Right ventricle myocardium superior (tissue), 1 donor: ENCODE measurements around the gene FOXJ3. TPM values are rescaled to one million over a fixed set of nuclear protein-coding genes. Genes with fewer than 3 reads are reported as not detected.

ENCODE experiments used
- ATAC-seq: fragments of 200-7000 bp; cut with Tn5 transposase; one replicate; pipeline ENCODE4 v1.9.1; 2020; ENCODE audit warnings: mild to moderate bottlenecking; ENCODE audit not compliant: poor library complexity
- DNase-seq: peaks from one replicate; pipeline ENCODE4 v3.0.0-alpha.2; 2020
- intact Hi-C: fragments of 100-400 bp; cut with DNase I; formaldehyde crosslinking; loops from one replicate; pipeline ENCODE4 v1.11.2; 2022
- total RNA-seq: library from RNA; stranded (reverse); fragmentation: NEBNext Ultra II Directional; extraction: Animal tissue kit (Norgen Biotek cat#: 25700); gene quantifications from one replicate; pipeline ENCODE4 v1.2.1, GENCODE V29; 2021
- donor health status: DM: no; HTN: yes; CAD: no; lungs with severe emphysema.

The FOXJ3 gene
- total RNA-seq, 1 donor from 2014 or later: 33.1 TPM

- ATAC-seq (no peak), DNase-seq (no peak)
- intact Hi-C loops: no loop called here
These were observed 171.2 kb downstream of the FOXJ3 start for GRCh38 chr1:42163536-42164503.

- DNase-seq (no peak), ATAC-seq (no peak)
- intact Hi-C loops: no loop called here
These were observed 171.9 kb downstream of the FOXJ3 start for GRCh38 chr1:42163114-42163513.

- intact Hi-C loops: no loop called here
- no peak for ATAC-seq
- no peak for DNase-seq
These were observed 172.9 kb downstream of the FOXJ3 start for GRCh38 chr1:42162181-42162580.

GRCh38 chr1:42158189-42158588 is 176.8 kb downstream of the FOXJ3 start:
- DNase-seq (no peak), ATAC-seq (no peak)
- intact Hi-C loops: no loop called here

GRCh38 chr1:42157667-42158066 is 177.4 kb downstream of the FOXJ3 start:
- intact Hi-C loops: no loop called here
- DNase-seq (no peak), ATAC-seq (no peak)

- DNase-seq (no peak), ATAC-seq (no peak)
- intact Hi-C loops: no loop called here
These were observed 179.7 kb downstream of the FOXJ3 start for GRCh38 chr1:42155362-42155761.

GRCh38 chr1:42154685-42155084 is 180.3 kb downstream of the FOXJ3 start:
- ATAC-seq (no peak), DNase-seq (no peak)
- intact Hi-C loops: no loop called here

- intact Hi-C loops: no loop called here
- ATAC-seq (no peak), DNase-seq (no peak)
These were observed 181.4 kb downstream of the FOXJ3 start for GRCh38 chr1:42153624-42154023.

GRCh38 chr1:42152907-42153600 is 182.0 kb downstream of the FOXJ3 start, which contains the start of gene GUCA2B:
TSS of gene GUCA2B (plus strand) at chr1:42153410. CDS start at chr1:42153451, 41 bp downstream.
- no peak for DNase-seq
- ATAC-seq: no peak
- intact Hi-C loops: no loop called here

GRCh38 chr1:42152119-42152518 is 182.9 kb downstream of the FOXJ3 start:
- intact Hi-C loops: no loop called here
- ATAC-seq (peak; percentile 91), DNase-seq (no peak)

- DNase-seq: no peak
- ATAC-seq: no peak
- intact Hi-C loops: no loop called here
These were observed 184.4 kb downstream of the FOXJ3 start for GRCh38 chr1:42150651-42151050.

GRCh38 chr1:42148166-42148565 is 186.9 kb downstream of the FOXJ3 start:
- DNase-seq: no peak
- intact Hi-C loops: no loop called here
- ATAC-seq: no peak

- intact Hi-C loops: no loop called here
- ATAC-seq: peak; percentile 80
- peak; percentile 74 for DNase-seq
These were observed 188.3 kb downstream of the FOXJ3 start for GRCh38 chr1:42146626-42147320.

GRCh38 chr1:42145764-42146625 is 189.0 kb downstream of the FOXJ3 start:
- intact Hi-C loops: no loop called here
- ATAC-seq: no peak
- DNase-seq: no peak

- intact Hi-C loops: no loop called here
- ATAC-seq: no peak
- DNase-seq: no peak
These were observed 189.7 kb downstream of the FOXJ3 start for GRCh38 chr1:42145389-42145716.

GRCh38 chr1:42144711-42145388 is 190.2 kb downstream of the FOXJ3 start:
- ATAC-seq (no peak), DNase-seq (no peak)
- intact Hi-C loops: no loop called here

GRCh38 chr1:42143896-42144710 is 190.9 kb downstream of the FOXJ3 start:
- DNase-seq (no peak), ATAC-seq (no peak)
- intact Hi-C loops: no loop called here
